Neural cell (in vitro differentiated cells): ENCODE results near the gene PFN3. TPM values are rescaled to one million over a fixed set of nuclear protein-coding genes. Genes with fewer than 3 reads are reported as not detected.
A peak's percentile ranks its signal among the peaks of the same experiment; 100 is the strongest.
"Not testable (repeated sequence)": the region's sequence is repeated elsewhere in the genome, so short reads cannot be mapped to it uniquely, and the experiment has no call there.

Experiments used
- H2AFZ ChIP-seq: fragments of 200-600, 300-800 bp; sonication (generic), shearing (Covaris generic); 2 replicates; pipeline ENCODE4 v1.6.0; 2014; ENCODE audit warnings: low read depth, mild to moderate bottlenecking, antibody characterized with exemption, low read length, moderate library complexity
- H3F3A ChIP-seq: fragments of 200-600 bp; shearing (Covaris generic); 2 replicates; pipeline ENCODE4 v1.6.1; 2016; ENCODE audit warnings: mild to moderate bottlenecking, moderate library complexity, mixed read lengths, antibody characterized with exemption, low read length; ENCODE audit not compliant: insufficient read depth, poor library complexity, severe bottlenecking
- H3K27ac ChIP-seq: fragments of 200-600, 300-800 bp; sonication (generic), shearing (Covaris generic); 2 replicates; pipeline ENCODE4 v1.5.1; 2014; ENCODE audit warnings: mild to moderate bottlenecking, low read length, moderate library complexity
- H3K27me3 ChIP-seq: fragments of 300-800, 200-600 bp; sonication (generic), shearing (Covaris generic); 2 replicates; pipeline ENCODE4 v1.6.0; 2014; ENCODE audit warnings: mild to moderate bottlenecking, low read depth, low read length, moderate library complexity; ENCODE audit not compliant: insufficient read depth
- H3K36me3 ChIP-seq: fragments of 300-800, 200-600 bp; sonication (generic), shearing (Covaris generic); 2 replicates; pipeline ENCODE4 v1.5.1; 2014; ENCODE audit warnings: mild to moderate bottlenecking, antibody characterized with exemption, low read length, moderate library complexity; ENCODE audit not compliant: insufficient read depth
- H3K4me2 ChIP-seq: fragments of 300-800, 200-600 bp; sonication (generic), shearing (Covaris generic); 2 replicates; pipeline ENCODE4 v1.6.0; 2014; ENCODE audit warnings: mild to moderate bottlenecking, low read length
- H3K4me3 ChIP-seq: fragments of 300-800, 200-600 bp; sonication (generic), shearing (Covaris generic); 2 replicates; pipeline ENCODE4 v1.5.1; 2014; ENCODE audit warnings: mild to moderate bottlenecking, low read length, moderate library complexity
- H3K79me2 ChIP-seq: fragments of 200-600 bp; shearing (Covaris generic); replicated peaks from 2 replicates; pipeline ENCODE4 v1.6.0; 2014; ENCODE audit warnings: mild to moderate bottlenecking, low read length, moderate library complexity; ENCODE audit not compliant: insufficient read depth
- H3K9ac ChIP-seq: fragments of 300-800, 200-600 bp; sonication (generic), shearing (Covaris generic); 2 replicates; pipeline ENCODE4 v1.6.1; 2016; ENCODE audit warnings: mild to moderate bottlenecking, low read length, mixed read lengths
- H3K9me2 ChIP-seq: fragments of 200-600 bp; shearing (Covaris generic); 2 replicates; pipeline ENCODE4 v1.6.1; 2016; ENCODE audit warnings: mild to moderate bottlenecking, low read length, mixed read lengths; ENCODE audit not compliant: insufficient read depth
- H3K9me3 ChIP-seq: fragments of 200-600, 300-800 bp; sonication (generic), shearing (Covaris generic); 2 replicates; pipeline ENCODE4 v1.6.1; 2016; ENCODE audit warnings: mild to moderate bottlenecking, mixed run types, low read length, moderate library complexity, mixed read lengths
- H4K20me1 ChIP-seq: fragments of 200-600 bp; shearing (Covaris generic); 2 replicates; pipeline ENCODE4 v1.6.1; 2016; ENCODE audit warnings: mild to moderate bottlenecking, mixed run types; ENCODE audit not compliant: insufficient read depth
- EP300 ChIP-seq: fragments of 450-650 bp; conservative IDR thresholded peaks from 2 replicates; pipeline ENCODE4 v1.6.1; 2014; ENCODE audit warnings: antibody characterized with exemption, mild to moderate bottlenecking, moderate library complexity; ENCODE audit not compliant: poor library complexity, severe bottlenecking
- EZH2 ChIP-seq: fragments of 200-600, 300-800 bp; shearing (Covaris generic), sonication (generic); IDR thresholded peaks from 2 replicates; pipeline ENCODE4 v1.6.1; 2014; ENCODE audit warnings: antibody characterized with exemption, low read length, borderline replicate concordance, mild to moderate bottlenecking; ENCODE audit not compliant: insufficient read depth, poor library complexity, severe bottlenecking
- MXI1 ChIP-seq: fragments of 450-650 bp; conservative IDR thresholded peaks from 2 replicates; pipeline ENCODE4 v1.6.1; 2014; ENCODE audit warnings: antibody characterized with exemption, mild to moderate bottlenecking; ENCODE audit not compliant: poor library complexity, severe bottlenecking
- POLR2AphosphoS5 ChIP-seq: IDR thresholded peaks from 2 replicates; pipeline ENCODE4 v1.6.1; 2012
- RAD21 ChIP-seq: fragments of 450-650 bp; conservative IDR thresholded peaks from 2 replicates; pipeline ENCODE4 v1.6.1; 2014; ENCODE audit warnings: antibody characterized with exemption, mild to moderate bottlenecking, moderate library complexity
- REST ChIP-seq: IDR thresholded peaks from 2 replicates; pipeline ENCODE4 v1.6.1; 2012; ENCODE audit warnings: borderline replicate concordance
- SMC3 ChIP-seq: fragments of 450-650 bp; conservative IDR thresholded peaks from 2 replicates; pipeline ENCODE4 v1.6.1; 2014; ENCODE audit warnings: antibody characterized with exemption, mild to moderate bottlenecking, moderate library complexity; ENCODE audit not compliant: poor library complexity
- TAF1 ChIP-seq: IDR thresholded peaks from 2 replicates; pipeline ENCODE4 v1.6.1; 2012; ENCODE audit warnings: low read depth
- polyA plus RNA-seq: library from polyadenylated mRNA; depleted of rRNA; stranded (reverse); fragments of >200 nt; gene quantifications from 2 replicates; pipeline ENCODE4 v1.2.3, GENCODE V29; 2014
- TF ChIP-seq, protein P1 (sequence below): fragments of 450-650 bp; IDR thresholded peaks from 2 replicates; pipeline ENCODE4 v1.5.1; 2014; ENCODE audit warnings: antibody characterized with exemption, mild to moderate bottlenecking, moderate library complexity; ENCODE audit not compliant: poor library complexity, severe bottlenecking

Gene PFN3
- polyA plus RNA-seq, 1 donor from 2014 or later: not detected

- Histone ChIP-seq H3K79me2 (no peaks in the 10 kb centered on the region), H3K9me2 (no peaks in the 10 kb centered on the region), H3K36me3 (no peaks in the 10 kb centered on the region), H3F3A (no peaks in the 10 kb centered on the region), H3K4me3 (no peak overlapping the region), H2AFZ (no peak overlapping the region), H3K4me2 (no peak overlapping the region), H3K27me3 (peaks cover 8% of the 10 kb centered on the region), H3K9ac (no peak overlapping the region), H3K27ac (no peak overlapping the region), H4K20me1 (no peaks in the 10 kb centered on the region), H3K9me3 (no peaks in the 10 kb centered on the region)
- TF ChIP-seq POLR2AphosphoS5 (no peak), EZH2 (no peak), EP300 (no peak), SMC3 (no peak), REST (no peak), TAF1 (no peak), MXI1 (no peak), RAD21 (no peak)
- TF ChIP-seq, protein P1, sequence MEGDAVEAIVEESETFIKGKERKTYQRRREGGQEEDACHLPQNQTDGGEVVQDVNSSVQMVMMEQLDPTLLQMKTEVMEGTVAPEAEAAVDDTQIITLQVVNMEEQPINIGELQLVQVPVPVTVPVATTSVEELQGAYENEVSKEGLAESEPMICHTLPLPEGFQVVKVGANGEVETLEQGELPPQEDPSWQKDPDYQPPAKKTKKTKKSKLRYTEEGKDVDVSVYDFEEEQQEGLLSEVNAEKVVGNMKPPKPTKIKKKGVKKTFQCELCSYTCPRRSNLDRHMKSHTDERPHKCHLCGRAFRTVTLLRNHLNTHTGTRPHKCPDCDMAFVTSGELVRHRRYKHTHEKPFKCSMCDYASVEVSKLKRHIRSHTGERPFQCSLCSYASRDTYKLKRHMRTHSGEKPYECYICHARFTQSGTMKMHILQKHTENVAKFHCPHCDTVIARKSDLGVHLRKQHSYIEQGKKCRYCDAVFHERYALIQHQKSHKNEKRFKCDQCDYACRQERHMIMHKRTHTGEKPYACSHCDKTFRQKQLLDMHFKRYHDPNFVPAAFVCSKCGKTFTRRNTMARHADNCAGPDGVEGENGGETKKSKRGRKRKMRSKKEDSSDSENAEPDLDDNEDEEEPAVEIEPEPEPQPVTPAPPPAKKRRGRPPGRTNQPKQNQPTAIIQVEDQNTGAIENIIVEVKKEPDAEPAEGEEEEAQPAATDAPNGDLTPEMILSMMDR: no peak
Observed at GRCh38 chr5:177362292-177362609, 38.2 kb downstream of the PFN3 start.

GRCh38 chr5:177361418-177362291, 38.8 kb downstream of the PFN3 start:
- Histone ChIP-seq H3K36me3 (no peaks in the 10 kb centered on the region), H3K4me3 (no peak overlapping the region), H3F3A (no peaks in the 10 kb centered on the region), H3K9me3 (no peaks in the 10 kb centered on the region), H3K4me2 (no peak overlapping the region), H3K27me3 (peaks cover 5% of the 10 kb centered on the region), H3K79me2 (no peaks in the 10 kb centered on the region), H3K9ac (no peak overlapping the region), H2AFZ (no peak overlapping the region), H3K27ac (no peak overlapping the region), H3K9me2 (no peaks in the 10 kb centered on the region), H4K20me1 (no peaks in the 10 kb centered on the region)
- no peak for TF ChIP-seq MXI1
- TF ChIP-seq REST: no peak
- no peak for TF ChIP-seq RAD21
- no peak for TF ChIP-seq POLR2AphosphoS5
- TF ChIP-seq SMC3: no peak
- no peak for TF ChIP-seq EZH2
- TF ChIP-seq, protein P1: no peak
- no peak for TF ChIP-seq EP300
- TF ChIP-seq TAF1: no peak

- not testable (repeated sequence) for H3K4me2 ChIP-seq, H2AFZ ChIP-seq, H3K9me3 ChIP-seq, H4K20me1 ChIP-seq, H3K4me3 ChIP-seq, H3K79me2 ChIP-seq, H3F3A ChIP-seq, H3K9ac ChIP-seq, H3K36me3 ChIP-seq, H3K27me3 ChIP-seq, H3K9me2 ChIP-seq
- H3K27ac ChIP-seq: peak overlapping the region; percentile 93
Observed at GRCh38 chr5:177360740-177361139, 39.7 kb downstream of the PFN3 start.
